GM18861 (cell line): Measurements from ENCODE around the gene DNAJB1.

Experiments used
- ATAC-seq: cut with Tn5 transposase; IDR thresholded peaks from one replicate; pipeline ENCODE4 v1.9.1; 2021; ENCODE audit not compliant: unreplicated experiment

DNAJB1 gene

DNA sequence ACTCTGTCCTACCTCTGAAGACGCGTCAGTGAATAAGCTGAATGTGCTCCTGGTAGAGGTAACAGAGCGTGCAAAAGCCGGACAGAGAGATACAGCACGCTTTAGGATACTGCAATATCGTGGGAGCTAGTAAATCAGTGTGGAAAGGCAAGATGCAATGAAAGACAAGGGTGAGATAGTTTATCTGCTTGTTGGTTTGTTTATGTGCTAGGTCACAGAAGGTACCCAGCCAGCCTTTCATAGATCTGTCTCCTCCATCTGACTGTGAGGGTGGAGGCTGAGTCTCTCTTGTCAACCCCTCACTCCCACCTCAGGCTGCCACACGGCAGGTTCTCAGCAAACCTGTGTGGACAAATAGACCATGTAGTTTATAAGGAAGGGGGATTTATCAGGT, 21.4 kb downstream of the DNAJB1 start:
- no peak for ATAC-seq

DNA sequence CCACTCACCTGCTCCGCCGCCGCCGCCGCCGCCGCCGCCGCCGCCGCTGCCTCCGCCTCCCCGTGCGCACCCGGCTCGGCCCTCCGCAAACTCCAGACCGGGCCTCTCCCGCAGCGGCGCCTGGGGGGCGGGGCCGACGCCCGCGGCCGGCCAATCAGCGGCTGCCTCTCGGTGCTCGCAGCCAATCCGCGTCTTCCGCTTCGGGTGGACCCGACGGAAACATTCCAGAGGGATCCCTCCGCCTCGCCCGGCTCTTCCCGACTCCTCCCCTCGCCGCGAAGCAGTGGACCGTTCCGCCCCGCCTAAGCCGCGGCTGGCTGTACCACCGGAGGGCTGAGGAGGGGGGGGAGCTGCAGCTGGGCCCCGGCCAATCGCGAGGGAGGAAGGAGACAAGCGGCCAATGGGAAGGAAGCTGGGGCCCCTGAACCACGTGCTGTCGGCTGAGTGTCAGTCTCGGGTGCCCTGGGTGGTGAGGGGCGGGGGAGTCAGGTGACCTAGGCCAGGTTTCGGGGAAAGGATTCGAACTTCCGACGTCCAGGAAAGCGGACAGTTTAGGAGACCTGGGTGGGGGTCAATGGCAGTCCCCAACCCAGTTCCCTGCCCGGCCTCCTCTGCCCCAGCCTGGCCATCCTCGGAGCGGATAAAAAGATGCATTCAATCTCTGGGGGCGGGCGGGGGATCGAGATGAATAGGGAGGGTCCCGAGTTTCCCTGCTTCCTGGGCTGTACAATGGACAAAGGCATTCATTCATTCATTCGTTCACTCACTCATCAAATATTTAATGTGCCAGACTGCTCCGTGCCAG, 22.0 kb downstream of the DNAJB1 start, which contains the start of gene GIPC1:
Gene GIPC1 (minus strand): TSS at position 99 of the 805 bp plus-strand sequence. CDS start 13,151 bp downstream, outside the sequence.
- no peak for ATAC-seq

DNA sequence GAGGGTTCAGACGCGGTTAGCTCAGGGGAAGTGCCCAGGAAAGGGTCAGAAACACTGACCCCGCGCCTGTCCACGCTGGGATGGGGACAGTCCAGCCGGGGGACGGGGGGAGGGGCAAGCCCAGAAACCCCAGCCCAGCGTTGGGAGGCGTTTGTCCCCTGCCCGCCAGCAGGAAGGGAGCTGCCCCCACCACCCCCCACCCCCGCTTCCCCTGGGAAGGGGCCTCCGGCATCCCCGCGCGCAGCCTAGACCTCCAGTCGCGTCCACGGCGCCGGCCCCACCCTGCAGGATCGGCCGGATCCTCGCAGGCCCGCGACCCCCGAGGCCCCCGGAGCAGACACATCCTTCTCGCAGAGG, 22.5 kb downstream of the DNAJB1 start:
- no peak for ATAC-seq

DNA sequence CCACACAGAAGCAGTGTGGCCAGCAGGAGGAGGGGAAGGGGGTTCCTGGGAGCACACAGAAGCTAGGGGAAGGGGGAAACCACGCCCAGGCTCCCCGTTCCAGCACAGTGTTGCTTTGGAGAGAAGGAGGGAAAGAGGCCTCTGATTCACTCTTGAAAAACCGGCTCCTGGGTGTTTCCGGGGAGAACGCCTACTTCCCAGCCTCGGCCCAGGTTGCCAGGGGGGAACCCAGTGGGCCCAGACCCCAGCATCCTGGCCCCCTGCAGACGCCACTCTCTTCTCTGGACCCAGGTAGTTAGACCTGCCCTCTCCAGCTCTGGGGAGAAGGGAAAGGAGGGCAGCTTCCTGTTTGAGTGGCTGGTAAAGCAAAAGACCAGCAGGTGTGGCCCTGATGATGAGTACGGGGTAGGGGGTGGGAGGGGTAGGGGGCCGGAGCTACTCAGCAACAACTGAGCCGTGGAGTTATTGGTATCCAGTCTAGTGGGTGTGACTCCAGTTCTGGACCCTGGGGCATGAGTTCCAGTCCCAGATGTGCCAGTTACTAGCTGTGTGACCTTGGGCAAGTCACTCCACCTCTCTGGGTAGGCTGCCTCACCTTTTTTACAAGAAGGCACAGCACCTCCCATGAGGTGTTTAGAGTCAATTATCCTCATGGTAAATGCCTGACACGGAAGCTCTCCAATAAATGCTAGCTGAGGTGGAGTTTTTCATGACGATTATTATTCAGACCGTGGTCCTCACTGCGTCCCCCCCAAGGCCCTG, 23.1 kb downstream of the DNAJB1 start:
- no peak for ATAC-seq

DNA sequence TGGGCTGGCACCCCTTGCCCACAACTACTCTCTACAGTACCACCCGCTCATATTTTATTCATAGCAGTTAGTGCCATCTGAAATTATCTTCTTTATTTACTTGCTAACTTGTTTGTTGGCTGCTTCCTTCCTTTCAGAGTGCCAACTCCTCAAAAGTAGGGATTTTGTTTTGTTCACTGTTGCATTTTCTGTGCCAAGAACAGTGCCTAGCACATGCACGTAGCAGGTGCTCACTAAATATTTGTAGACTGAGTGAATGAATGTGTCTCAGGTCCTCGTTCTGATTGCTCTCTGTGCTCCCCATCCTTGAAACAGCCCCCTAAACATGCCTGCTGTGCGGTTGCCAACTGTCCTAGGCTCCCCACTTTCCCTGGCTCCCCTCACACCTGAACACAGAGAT, 23.8 kb downstream of the DNAJB1 start:
- no peak for ATAC-seq

DNA sequence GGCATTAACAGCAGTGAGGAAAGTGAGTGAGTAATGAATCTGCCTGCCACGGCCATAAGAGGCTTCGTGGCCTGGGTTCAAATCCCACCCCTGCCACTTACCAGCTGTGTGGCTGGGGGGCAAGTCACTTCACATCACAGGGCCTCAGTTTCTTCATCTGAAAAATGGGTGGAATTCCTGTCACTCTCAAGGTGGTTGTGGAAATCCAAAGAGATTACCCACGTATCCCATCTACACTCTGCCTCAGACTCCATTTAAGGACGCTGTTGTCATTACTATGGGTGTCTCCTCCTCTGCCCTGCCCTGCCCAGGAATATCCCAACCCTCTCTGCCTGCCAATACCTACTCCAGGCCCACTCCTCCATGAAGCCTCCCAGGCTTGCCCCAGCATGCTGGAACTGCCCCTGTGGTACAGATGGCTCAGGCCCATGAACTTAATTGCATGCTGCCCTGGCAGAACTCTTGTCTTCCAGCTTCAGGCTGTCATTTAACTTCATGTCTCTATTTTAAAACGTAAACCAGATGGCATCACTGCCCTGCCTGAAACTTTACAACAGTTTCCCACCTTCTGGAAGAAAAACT, 25.4 kb downstream of the DNAJB1 start:
- no peak for ATAC-seq

DNA sequence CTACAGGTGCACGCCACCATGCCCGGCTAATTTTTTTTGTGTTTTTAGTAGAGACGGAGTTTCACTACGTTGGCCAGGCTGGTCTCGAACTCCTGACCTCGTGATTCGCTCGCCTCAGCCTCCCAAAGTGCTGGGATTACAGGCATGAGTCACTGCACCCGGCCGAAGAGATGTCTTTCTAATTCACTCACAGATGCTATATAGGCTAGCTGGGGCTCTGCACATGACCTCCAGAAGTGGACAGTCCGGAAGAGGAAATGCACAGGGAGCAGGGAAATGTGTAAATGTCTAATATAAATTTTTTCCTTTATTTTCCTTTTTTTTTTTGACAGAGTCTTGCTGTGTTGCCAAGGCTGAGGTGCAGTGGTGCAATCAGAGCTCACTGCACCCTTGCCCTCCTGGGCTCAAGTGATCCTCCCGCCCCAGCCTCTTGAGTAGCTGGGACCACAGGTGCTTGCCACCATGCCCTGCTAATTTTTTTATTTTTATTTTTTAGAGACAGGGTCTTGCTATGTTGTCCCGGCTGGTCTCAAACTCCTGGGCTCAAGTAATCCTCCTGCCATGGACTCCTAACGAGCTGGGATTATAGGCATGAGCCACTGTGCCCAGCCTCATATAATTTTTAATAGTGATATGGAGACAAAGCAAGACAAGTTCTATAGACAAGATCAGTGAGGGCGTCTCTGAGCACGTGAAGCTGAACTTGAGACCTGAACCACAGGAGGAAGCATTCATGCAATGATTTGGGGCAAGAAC, 30.6 kb downstream of the DNAJB1 start:
- ATAC-seq, result no peak

DNA sequence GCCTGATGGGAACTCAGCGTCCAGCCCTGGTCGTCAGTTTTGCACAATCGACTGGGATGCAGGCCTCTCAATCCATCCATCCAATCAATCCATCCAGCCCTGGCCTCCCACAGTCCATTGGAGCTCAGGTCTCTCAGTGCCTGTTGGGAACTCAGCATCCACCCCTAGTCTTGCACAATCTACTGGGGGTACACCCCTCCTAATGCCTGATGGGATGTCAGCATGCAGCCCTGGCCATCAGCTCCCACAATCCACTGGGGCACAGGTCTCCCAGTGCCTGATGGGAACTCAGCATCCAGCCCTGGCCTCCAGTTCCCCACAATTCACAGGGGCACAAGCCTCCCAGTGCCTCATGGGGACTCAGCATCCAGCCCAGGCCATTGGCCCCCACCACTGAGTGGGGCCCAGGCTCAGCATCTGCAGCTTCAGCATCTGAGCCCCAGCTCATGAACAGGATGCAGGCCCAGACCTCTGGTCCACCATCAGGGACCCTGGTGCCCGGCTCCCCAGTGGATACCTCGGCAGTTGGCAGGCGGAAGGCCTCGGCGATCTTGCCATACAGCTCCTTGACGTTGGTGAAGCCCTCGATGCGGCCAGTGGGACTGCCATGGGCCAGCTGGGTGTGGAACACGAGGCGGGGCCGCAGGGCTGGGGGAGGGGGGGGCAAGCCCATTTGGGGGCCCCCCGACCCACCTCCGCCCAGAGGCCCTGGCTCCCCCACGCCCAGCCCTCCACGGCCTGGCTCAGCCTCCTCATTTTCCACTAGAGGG, 35.8 kb downstream of the DNAJB1 start:
- ATAC-seq, result no peak

DNA sequence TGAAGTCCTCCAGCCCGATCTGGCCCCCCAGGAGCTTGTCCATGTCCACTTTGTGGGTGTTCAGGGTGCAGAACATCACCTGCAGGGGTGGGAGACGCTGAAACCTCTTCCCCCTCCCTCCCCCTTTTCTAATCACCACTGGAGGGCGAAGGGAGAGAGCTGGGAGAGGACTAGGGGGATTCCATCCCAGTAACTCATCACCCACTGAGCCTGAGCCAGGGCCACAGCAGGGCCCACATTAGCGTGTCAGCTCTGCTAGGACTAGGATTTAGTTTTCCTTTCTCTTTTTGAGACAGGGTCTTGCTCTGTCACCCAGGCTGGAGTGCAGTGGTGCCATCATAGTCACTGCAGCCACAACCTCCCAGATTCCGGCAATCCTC, 37.5 kb downstream of the DNAJB1 start:
- no peak for ATAC-seq

DNA sequence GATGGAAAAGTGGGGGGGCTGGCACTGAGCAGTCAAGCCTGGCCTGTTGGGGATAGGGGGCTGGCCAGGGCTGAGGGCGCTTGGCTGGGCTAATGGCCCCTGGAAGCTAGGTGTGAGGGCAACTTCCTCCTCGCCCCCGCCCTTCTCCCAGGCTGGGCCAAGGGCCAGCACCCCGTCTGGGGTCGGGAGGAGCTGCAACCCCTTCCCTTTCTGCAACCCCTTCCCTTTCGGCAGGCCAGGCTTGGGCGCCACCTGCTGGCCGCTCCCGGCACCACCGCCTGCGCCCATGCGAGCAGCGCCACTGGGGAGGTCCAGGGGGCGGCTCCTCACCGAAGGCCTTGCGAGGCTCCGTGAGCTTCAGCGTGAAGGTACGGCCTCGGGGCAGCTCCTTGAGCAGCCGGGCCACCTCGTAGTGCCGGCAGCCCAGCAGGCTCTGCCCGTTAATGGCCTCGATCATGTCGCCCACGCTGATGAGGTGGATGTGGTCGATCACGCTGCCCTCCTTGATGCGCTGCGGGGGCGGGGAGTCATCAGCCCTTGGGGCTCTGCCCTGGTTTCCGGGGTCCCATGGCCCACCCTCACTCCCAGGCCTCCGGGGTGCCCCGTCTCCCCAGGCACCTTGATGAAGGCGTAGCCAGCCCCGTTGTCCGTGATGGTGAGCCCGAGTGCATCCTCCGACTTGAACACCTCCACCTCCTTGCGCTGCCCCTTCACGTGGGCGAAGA, 38.1 kb downstream of the DNAJB1 start:
- no peak for ATAC-seq

DNA sequence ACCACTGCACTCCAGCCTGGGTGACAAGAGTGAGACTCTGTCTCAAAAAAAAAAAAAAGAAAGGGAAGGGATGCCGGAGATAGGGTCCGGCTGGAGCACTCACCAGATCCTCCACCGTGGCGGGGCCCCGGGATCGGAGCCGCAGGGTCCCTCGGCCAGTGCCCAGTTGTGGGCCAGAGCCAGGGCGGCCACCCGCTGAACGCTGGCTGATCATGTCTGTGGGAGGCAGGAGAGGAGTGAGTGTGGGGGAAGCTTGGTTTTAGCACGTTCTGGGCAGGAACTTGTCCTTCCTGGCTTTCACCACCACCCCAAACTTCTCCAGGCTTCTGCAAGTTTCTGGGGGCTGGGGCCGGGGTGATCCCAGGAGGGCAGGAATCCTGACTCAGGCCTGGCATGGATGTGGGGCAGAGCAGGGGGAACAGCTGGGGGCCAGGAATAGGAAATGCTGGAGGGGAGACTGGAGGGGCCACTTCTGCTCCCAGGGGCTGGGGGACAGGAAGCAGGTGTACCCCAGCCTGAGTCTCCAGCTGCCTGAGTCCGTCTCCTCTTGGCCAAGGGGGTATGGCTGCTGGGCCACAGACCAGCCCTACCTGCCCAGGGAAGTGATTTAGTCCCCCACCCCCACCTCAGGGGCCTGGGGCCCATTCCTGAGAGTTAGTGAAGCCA, 38.8 kb downstream of the DNAJB1 start:
- no peak for ATAC-seq

DNA sequence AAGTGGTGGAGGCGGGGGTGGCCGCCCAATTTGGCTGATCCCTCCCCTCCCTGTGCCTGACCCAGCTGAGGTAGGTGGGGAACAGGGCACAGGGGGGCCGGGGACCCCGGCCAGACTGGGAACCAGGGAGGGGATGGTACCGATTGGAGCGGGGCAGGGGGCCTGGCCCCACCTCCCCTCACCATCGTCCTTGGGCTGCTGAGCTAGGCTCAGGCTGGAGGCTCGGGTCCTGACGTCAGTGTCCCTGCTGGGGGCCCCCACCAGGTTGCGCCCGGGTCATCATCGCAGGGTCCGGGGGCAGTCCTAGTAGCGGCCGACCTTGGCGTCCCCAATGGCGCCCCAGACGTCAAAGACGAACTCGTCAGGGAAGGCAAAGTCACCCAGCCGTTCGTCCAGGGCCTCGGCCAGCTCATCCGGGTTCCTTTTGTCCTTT, 40.1 kb downstream of the DNAJB1 start:
- no peak for ATAC-seq

DNA sequence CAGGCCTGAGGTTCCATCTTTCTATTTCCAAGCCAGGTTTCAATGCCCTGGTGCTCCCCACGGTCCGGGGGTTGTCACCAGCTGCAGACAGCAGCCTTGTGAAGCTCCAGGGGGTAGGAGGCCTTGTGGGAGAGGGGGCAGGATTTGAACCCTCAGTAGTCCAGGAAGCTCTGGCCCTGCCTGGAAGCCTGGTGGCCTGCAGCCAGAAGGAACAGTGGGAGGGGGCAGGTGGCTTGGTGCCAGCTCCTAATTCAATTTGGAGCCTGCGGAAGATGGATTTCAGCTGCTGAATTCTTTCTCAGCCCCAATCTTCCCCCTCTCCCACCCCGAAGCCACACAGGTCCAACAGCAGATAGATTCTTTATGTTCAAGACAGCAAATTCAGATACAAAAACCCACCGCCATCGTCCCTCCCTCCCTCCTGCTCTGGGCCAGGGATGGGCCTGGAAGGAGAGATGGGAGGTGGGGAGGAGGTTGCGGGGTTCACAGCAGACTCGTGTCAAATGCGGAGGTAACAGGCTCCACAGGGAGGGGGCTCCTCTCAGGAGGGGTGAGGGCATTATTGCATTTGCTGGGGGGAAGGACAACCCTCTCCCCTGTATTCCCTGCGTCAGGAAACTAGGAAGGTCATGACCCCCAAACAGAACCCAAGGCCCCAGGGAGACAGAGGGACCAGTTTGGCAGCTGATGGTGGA, 40.6 kb downstream of the DNAJB1 start:
- ATAC-seq, result no peak

DNA sequence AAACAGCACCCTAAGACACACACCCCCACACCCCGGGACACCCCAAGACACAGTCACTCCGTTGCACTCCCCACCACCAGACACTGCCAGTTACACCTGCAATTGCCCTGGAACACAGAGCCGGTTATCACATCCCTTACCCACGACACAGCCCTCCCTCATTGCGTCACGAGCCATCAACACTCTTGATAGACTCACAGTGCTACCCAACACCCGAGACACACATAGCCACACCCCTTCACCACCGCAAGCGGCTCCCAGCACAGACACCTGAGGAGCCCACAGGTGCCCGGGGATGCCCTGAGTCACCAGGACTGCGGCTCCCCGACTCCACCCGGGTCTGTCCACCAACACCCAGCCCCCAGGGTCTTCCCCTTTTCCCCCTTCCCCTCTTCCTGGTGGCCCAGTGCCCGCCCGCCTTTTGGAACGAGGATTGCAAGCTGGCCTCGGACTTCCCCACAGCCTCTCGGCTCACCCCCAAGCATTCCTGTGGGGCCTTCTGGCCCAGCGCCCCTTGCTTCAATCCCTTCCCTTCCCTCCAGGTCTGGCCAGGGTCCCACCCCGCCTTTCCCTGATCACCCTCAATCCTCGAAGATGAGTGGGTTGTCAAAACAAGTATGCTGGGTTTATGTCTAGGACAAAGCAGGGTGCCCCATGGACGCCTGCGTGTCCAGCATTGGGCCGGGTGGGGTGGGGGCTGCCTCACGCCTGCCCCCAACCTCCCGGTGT, 41.4 kb downstream of the DNAJB1 start:
- no peak for ATAC-seq

DNA sequence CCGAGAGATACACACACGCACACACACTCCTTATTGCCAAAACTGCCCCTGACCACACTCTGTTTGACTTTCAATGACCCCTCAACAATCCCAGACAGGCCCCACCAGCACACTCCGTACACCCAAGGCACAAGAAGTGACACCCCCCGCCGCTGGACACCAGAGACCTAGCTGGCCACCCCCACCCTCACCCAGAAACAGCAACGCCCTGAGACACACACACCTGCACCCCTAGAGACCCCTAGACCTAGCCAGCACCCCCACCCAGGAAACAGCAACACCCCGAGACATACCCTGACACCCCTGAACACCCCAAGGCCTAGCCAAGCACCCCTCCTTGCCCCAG, 41.9 kb downstream of the DNAJB1 start:
- no peak for ATAC-seq

DNA sequence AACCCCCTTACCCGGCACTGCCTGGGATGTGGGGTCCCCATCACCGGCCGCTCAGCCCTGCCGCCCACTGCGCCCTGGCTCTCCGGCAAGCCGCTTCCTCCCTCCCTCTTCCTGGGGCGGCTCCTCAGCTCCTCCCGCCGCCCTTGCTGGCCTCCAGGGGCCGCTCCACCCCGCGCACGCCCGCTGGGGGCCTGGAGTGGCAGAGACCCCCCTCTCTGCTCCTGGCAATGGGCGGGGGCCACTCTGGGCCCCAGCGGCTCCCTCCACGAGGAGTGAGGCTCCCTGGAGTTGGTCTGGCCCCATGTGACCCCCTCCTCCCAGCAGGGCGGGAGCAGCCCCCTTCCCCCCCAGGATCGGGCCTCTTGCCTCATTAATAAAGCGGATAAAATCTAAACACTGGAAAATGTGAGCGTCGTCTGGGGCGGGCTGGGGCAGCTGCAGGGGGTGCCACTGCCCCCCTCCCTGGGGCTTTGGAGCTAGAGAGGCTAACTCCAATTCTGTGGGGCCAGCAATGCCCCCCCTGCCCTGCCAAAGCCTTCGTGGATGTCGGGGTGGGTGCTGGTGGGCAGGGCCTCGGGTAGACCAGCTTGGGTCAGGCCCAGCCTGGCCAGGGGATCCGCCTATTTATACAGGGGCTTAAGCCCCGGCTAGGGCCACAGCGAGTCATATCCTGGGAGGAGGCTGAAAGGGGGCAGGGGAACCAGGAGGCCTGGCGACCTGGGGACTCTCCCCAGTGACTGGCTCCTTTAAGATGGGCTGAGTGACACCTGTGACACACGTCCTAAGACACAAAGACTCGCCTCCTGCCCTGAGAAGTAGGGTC, 42.7 kb downstream of the DNAJB1 start, which contains the start of gene PTGER1:
Gene PTGER1 (minus strand): TSS at position 104 of the 823 bp plus-strand sequence. CDS start 1,034 bp downstream, outside the sequence.
- no peak for ATAC-seq

DNA sequence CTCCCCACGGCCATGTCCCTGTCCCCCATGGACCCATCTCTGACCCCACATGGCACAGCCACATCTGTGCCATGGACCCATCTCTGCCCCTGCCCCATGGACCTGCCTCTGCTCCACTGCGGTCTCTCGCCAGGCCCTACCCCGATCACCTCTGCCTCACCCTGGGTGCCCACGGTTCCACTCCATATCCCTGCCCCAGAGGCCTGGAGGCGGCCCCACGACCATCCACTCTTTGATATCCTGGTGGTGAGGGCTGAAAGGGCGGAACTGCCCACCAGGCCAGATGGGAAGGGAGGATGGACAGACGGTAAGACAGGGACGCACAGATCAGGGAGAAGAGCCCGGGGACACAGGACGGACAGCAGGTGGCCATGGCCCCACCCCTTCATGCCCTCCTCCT, 43.4 kb downstream of the DNAJB1 start:
- ATAC-seq, result no peak
